SK-N-SH treated with all-trans-retinoic acid at 6 μM for 48 hours (cell line): ENCODE results near the gene PWWP2A.

Source experiments
- CSDC2 ChIP-seq: fragments of 250-450 bp; sonication (Bioruptor Pico); IDR thresholded peaks from 2 replicates; pipeline ENCODE4 v1.5.0; 2020; ENCODE audit warnings: mild to moderate bottlenecking, moderate library complexity
- GLIS3 ChIP-seq: fragments of 250-450 bp; sonication (Bioruptor Pico); IDR thresholded peaks from 2 replicates; pipeline ENCODE4 v1.5.0; 2020; ENCODE audit warnings: mild to moderate bottlenecking, moderate library complexity
- ZNF70 ChIP-seq: fragments of 450-650 bp; formaldehyde crosslinking; IDR thresholded peaks from 2 replicates; pipeline ENCODE4 v1.5.0; 2020; ENCODE audit warnings: mild to moderate bottlenecking, moderate library complexity

GRCh38 chr5:160152901-160153300 is 33.7 kb upstream of the PWWP2A start:
- no peak for TF ChIP-seq ZNF70 (CRISPR knock-in tag)
- TF ChIP-seq GLIS3 (CRISPR knock-in tag): no peak
- TF ChIP-seq CSDC2: no peak
